ENCODE results near the gene L3MBTL1.

GRCh38 chr20:43507150-43508080 is at the start of gene L3MBTL1:
- TF ChIP-seq CTCF (conservative IDR thresholded peaks at IDR 0.05 in 1 of 2, IDR thresholded peaks at IDR 0.05 in 1 of 2; ENCODE audit: low read depth in 1 of 2, low read length in 2 of 2) (no peak), EZH2 (IDR thresholded peaks at IDR 0.05; ENCODE audit: low read length, missing control alignments) (no peak)

All from fibroblast of lung (primary cell).